Liver (tissue), 3 donors: Measurements from ENCODE around the gene CABLES1.

Experiments
- TAF1 ChIP-seq: conservative IDR thresholded peaks from 2 replicates; pipeline ENCODE4 v1.6.1; 2016; ENCODE audit warnings: antibody characterized with exemption, mild to moderate bottlenecking
- TF ChIP-seq, protein P1 (sequence below): fragments of 150-350 bp; IDR thresholded peaks from 2 replicates; pipeline ENCODE4 v1.5.1; 2017; ENCODE audit warnings: improper control_type of control experiment, low read depth, low read length; ENCODE audit not compliant: missing input control
- donor health status: healthy.
- donor health status: healthy.

DNA sequence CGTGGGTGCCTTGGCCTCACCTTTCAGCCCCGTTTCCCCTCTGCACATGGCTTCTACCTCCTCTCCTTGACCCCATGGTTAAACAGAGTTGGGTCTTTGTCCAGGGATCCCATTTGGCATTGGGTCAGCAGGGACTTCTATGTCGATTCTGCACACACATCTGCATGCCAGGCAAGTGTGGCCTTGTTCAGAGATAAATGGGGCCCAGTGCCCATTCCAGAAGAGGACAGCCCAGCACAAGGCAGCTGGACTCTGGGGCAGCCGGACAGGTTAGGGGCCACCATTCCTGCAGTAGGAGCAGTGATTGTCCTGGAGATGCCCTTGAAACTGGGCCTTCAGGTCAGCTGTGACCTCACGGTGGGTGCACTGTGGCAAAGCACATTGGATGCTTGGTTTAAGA is 13.1 kb downstream of the CABLES1 start:
- TF ChIP-seq, protein P1, sequence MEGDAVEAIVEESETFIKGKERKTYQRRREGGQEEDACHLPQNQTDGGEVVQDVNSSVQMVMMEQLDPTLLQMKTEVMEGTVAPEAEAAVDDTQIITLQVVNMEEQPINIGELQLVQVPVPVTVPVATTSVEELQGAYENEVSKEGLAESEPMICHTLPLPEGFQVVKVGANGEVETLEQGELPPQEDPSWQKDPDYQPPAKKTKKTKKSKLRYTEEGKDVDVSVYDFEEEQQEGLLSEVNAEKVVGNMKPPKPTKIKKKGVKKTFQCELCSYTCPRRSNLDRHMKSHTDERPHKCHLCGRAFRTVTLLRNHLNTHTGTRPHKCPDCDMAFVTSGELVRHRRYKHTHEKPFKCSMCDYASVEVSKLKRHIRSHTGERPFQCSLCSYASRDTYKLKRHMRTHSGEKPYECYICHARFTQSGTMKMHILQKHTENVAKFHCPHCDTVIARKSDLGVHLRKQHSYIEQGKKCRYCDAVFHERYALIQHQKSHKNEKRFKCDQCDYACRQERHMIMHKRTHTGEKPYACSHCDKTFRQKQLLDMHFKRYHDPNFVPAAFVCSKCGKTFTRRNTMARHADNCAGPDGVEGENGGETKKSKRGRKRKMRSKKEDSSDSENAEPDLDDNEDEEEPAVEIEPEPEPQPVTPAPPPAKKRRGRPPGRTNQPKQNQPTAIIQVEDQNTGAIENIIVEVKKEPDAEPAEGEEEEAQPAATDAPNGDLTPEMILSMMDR = no peak
- no peak for TF ChIP-seq TAF1
